NCI-H146 treated with DMSO at 0.1 percent for 48 hours (cell line): ENCODE data around the gene PYHIN1.

ENCODE experiments used
- DNase-seq: peaks from one replicate; lab custom pipeline; 2025; ENCODE audit not compliant: unreplicated experiment; lab: John Stamatoyannopoulos, UW

The PYHIN1 gene

GRCh38 chr1:158931055-158931737 is at the start of gene PYHIN1:
PYHIN1 (plus strand) TSS chr1:158931552; CDS start chr1:158936911, 5,359 bp downstream.
- no peak for DNase-seq

DNA sequence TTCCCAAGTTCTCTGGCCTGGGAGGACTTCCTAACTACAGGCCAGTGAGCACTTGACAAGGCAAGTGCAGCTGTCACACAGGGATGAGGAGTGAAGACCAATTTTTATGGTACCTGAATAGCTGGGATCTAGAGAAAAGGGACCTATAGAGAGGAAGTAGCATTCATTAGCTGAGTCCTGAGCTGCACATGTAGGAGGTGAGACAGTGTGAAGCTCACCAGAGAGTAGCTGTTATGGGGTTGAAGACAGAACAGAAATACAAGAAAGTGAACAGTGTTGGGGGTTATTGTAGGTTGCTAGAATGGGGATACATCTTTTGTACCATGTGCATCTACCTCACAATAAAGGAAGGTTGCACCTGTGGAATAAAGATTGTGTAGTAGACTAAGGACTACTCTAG is 37.7 kb upstream of the PYHIN1 start:
- DNase-seq, result no peak

- DNase-seq, result no peak
Observed at GRCh38 chr1:158898722-158899121, 32.6 kb upstream of the PYHIN1 start.

DNA sequence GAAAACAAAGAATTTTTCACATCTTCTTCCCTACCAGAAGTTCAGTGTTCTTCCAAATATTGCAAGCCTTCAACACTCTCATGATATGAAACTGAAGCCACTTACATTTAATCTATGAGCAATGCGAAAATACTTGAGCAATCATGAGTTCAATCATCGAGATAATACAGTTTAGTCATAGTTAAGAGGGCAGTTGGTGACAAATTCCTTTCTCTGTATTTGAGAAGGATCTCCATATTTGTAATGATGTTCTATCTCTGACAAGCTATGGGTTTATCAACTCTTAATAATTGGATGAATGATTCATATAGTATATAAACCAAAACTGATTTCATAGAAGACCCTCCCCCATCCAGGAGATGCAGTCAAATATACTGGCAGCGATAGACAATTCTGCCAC is 29.7 kb upstream of the PYHIN1 start:
- no peak for DNase-seq

GRCh38 chr1:158916085-158916484 is 15.3 kb upstream of the PYHIN1 start:
- DNase-seq, result no peak

- DNase-seq, result no peak
Observed at GRCh38 chr1:158924677-158925076, 6.7 kb upstream of the PYHIN1 start.

GRCh38 chr1:158930504-158930903 is 848 bp upstream of the PYHIN1 start:
- no peak for DNase-seq

DNA sequence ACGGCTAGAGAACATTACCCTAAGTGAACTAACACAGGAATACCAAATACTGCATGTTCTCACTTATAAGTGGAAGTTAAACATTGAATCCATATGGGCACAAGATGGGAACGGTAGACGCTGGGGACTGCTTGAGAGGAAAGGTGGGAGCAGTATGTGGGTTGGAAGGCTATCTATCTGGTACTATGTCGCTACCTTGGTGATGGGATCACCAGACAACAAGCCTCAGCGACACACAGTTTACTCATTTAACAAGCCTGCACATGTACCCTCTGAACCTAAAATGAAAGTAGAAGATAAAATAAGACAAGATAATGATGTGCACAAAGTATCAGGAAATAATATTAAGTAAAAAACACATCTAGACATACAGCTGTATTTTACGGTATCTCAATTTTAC is 819 bp downstream of the PYHIN1 start:
- no peak for DNase-seq

DNA sequence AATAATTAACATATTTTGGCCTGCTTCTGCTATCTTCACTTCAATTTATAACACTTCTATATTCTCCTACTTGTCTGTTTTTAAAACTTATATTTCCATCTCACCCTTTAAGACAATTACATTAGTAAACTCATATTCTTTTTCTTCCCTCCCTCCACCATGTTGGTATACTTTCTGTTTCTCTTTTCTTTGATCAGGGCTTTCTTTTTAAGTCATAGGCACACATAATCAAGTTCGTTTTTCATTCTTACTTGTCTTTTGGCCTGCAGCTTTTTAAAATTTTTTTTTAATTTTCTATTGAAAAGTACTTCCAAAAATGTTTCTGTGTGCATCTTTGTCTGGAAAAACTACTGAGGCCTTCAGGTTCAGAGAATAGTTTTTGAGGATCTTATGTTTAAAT is 2.3 kb downstream of the PYHIN1 start:
- no peak for DNase-seq

DNA sequence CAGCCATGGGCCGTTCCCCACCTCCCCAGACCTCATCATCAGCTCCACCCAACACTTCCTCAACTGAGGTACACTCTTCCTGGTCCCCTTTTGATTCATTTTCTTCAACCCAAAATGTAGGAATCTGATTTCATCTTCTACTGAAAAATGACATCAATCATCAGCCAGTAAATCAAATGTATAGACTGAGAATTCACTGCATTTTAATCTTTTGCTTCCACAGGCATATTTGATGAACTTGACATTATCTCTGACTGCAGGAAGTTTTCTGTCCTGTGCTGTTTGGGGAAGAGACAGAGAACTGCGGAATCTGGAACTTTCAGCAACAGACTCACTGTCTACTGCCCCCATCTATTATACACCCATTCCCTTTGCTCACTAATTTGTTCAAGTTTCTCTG is 7.8 kb downstream of the PYHIN1 start:
- no peak for DNase-seq

DNA sequence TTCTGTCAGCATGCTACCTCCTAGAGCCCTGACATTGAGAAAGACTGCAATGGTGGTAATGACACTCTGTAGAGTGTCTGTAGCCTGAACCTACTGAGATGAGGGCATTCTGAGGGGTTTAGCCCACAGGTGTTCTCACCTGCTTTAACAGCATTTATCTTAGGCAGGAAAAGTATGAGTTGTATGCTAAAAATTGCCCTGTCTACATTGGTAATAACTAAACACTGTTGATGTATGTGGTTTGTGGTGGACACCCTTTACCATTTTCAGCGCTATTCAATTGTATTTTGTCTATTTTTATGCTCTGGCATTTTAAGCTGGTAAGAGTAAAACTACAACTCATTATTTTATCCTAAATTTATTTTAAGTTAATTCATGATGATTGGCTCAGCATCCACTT is 10.0 kb downstream of the PYHIN1 start:
- DNase-seq, result no peak

GRCh38 chr1:158942490-158942889 is 11.1 kb downstream of the PYHIN1 start:
- DNase-seq, result no peak

DNA sequence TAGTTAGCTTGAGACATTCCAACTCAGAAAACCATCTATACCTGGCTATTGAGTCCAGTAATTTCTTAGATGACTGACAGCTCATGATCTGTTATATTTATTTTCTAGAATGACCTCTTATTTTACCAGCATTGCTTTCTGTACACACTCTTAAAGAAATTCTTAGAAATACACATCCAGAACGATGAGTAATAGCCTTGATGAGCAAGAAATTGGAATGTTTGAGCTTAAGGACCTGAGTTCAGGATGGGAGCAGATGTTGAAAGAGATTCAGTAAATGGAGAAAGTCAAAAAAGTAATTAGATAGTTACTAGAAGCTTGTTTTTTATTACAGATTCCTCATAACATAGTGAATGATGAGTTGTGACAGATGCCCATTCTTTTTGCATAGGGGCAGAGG is 11.7 kb downstream of the PYHIN1 start:
- DNase-seq, result no peak

GRCh38 chr1:158945061-158945460 is 13.7 kb downstream of the PYHIN1 start:
- no peak for DNase-seq

- DNase-seq, result no peak
Observed at GRCh38 chr1:158946785-158947184, 15.4 kb downstream of the PYHIN1 start.

DNA sequence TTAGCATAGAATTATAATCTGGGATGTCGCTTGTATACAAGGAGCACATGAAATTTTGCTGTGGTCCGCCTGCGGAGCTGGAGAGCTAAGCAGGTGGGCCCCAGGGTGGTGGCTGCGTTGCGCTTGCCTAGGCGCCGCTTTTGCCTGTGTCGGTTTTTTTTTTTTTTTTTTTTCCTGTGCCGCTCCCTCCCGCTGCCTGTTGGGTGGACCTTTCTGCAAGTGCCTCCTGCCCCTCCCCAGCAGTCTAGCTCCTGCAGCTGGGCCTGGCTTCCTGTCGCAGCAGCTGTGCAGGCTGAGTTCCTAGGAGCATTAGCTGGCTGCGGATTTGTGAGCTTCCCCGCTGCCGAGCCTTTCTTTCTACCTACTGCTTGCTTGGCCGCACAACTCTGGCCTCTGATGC is 20.6 kb downstream of the PYHIN1 start:
- DNase-seq, result no peak

DNA sequence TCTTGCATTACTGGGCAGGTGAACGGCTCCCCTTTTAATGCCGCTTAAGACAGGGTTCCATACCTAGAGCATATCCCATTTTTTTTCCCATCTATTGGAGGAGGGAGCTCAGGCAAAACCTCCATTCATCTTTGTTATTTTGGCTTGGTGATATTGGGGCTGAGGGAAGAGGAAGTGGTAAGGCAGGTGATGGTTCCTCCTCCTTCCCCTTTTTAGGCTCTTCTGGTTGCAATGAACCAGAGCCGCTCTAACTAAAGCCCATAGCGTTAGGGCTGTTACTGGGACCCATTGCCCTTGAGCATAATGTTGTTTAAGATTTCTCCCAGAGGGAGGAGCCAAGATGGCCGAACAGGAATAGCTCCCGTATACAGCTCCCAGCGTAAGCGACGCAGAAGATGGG is 21.1 kb downstream of the PYHIN1 start:
- DNase-seq, result no peak

DNA sequence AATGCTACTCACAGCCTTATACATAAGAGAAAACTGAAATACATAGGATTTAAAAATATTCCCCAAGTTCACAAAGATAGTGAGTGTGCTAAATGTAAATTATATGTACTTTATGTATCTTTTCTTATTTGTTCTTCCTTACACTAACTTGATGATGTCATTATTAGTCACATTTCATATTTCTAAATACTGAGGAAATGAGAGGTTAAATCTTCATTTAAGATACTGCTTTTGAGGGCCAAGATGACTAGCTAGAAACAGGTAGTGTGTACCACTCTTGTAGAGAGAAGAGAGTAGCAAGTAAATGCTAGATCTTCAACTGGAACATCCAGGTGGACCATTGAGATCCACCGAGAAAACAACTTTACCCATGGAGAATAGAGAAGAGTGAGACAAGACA is 29.8 kb downstream of the PYHIN1 start:
- DNase-seq, result no peak

DNA sequence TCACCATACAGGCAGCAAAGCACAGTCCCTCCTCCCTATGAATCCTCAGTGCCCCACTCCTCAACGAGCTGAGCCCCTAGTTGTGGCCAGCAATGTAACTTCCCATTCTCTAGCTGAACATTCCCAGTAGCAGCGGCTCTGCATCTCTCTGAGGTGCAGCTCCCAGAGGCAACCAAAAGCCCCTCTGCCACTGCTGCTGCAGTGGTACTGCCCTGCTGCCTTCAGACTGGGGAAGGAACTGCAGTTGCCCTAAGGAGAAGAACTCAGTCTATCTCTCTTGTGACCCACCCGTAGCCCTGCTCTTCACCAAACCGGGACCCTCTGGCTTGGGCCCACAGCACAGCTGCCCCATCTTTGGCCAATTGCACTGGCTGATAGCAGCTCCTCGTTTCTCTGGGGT is 31.6 kb downstream of the PYHIN1 start:
- no peak for DNase-seq

- no peak for DNase-seq
Observed at GRCh38 chr1:158969166-158969565, 37.8 kb downstream of the PYHIN1 start.

GRCh38 chr1:158969855-158970254 is 38.5 kb downstream of the PYHIN1 start:
- no peak for DNase-seq

GRCh38 chr1:158972841-158973240 is 41.5 kb downstream of the PYHIN1 start:
- DNase-seq, result no peak

DNA sequence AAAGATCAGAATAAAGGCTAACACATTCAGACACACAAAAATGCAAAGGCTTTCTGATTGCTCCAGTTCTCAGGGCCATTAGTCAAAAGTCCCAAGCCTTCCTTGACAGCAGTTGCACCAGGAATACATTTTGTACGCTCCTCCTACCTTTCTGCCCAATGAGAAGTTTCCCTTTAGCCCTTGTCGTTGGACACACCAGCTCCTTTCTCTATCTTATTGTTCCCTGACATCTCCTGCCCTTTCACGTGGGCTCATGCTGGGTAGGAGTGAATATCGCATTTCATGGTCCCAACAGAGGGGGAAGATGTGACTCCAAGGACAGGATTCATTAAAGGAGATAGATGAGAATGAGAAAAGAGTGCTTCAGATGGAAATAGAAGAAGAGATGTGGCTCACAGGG is 44.9 kb downstream of the PYHIN1 start:
- no peak for DNase-seq
